K562 (cell line): ENCODE data around the gene RIMS3. TPM values are rescaled to one million over a fixed set of nuclear protein-coding genes. Genes with fewer than 3 reads are reported as not detected.
A peak's percentile ranks its signal among the peaks of the same experiment; 100 is the strongest.

ENCODE experiments used
- EHMT2 ChIP-seq: fragments of 450-650 bp; IDR thresholded peaks from 2 replicates; pipeline ENCODE4 v1.6.1; 2018; ENCODE audit warnings: antibody characterized with exemption
- ETV1 ChIP-seq: fragments of 450-650 bp; conservative IDR thresholded peaks from 2 replicates; pipeline ENCODE4 v1.6.1; 2016; ENCODE audit warnings: missing genetic modification characterization, control low read depth, low read depth, missing compliant biosample characterization
- GATA2 ChIP-seq: sonication (generic); formaldehyde crosslinking; IDR thresholded peaks from 2 replicates; pipeline ENCODE4 v1.4.0; 2020; ENCODE audit warnings: mild to moderate bottlenecking, missing genetic modification reagents
- HEY1 ChIP-seq: fragments of 250-450 bp; sonication (Bioruptor Pico); IDR thresholded peaks from 2 replicates; pipeline ENCODE4 v1.5.0; 2020; ENCODE audit warnings: mild to moderate bottlenecking, moderate library complexity, borderline replicate concordance
- JUND ChIP-seq, 2 experiments: IDR thresholded peaks; 2 replicates in 1 of 2; 3 replicates in 1 of 2; pipeline ENCODE4 v1.6.1; 2011; ENCODE audit warnings: borderline replicate concordance in 2 of 2, low read depth in 2 of 2, low read length in 2 of 2, improper control_type of control experiment in 1 of 2, missing biosample characterization in 1 of 2, missing genetic modification characterization in 1 of 2, missing genetic modification reagents in 1 of 2
- MAFF ChIP-seq: IDR thresholded peaks from 2 replicates; pipeline ENCODE4 v1.6.1; 2012; ENCODE audit warnings: low read length, improper control_type of control experiment
- MTA3 ChIP-seq: fragments of 450-650 bp; formaldehyde crosslinking; IDR thresholded peaks from 2 replicates; pipeline ENCODE4 v1.6.1; 2017; ENCODE audit warnings: mild to moderate bottlenecking, borderline replicate concordance
- PHF21A ChIP-seq: fragments of 450-650 bp; IDR thresholded peaks from 2 replicates; pipeline ENCODE4 v1.6.1; 2017; ENCODE audit warnings: low read depth, borderline replicate concordance
- PURB ChIP-seq: sonication (generic); formaldehyde crosslinking; IDR thresholded peaks from 2 replicates; pipeline ENCODE4 v1.9.0; 2021; ENCODE audit warnings: low read depth, mild to moderate bottlenecking, missing genetic modification reagents
- SMARCC2 ChIP-seq: fragments of 450-650 bp; IDR thresholded peaks from 2 replicates; pipeline ENCODE4 v1.6.1; 2017; ENCODE audit warnings: antibody characterized with exemption, moderate library complexity, mild to moderate bottlenecking, low read depth
- SMARCE1 ChIP-seq: fragments of 450-650 bp; IDR thresholded peaks from 2 replicates; pipeline ENCODE4 v1.7.1; 2016; ENCODE audit warnings: mild to moderate bottlenecking
- SP1 ChIP-seq: sonication (generic); formaldehyde crosslinking; IDR thresholded peaks from 2 replicates; pipeline ENCODE4 v1.8.1; 2022; ENCODE audit warnings: mild to moderate bottlenecking, missing genetic modification reagents
- TOE1 ChIP-seq, 2 experiments: fragments of 450-650 bp in 1 of 2; sonication (generic) in 1 of 2; formaldehyde crosslinking in 1 of 2; IDR thresholded peaks; 2 replicates each; pipeline versions ENCODE4 v1.7.1 to v1.8.0; 2016 to 2022; ENCODE audit warnings: borderline replicate concordance in 2 of 2, mild to moderate bottlenecking in 2 of 2, antibody characterized with exemption in 1 of 2, inconsistent platforms in 1 of 2, low read depth in 1 of 2, missing genetic modification reagents in 1 of 2, moderate library complexity in 1 of 2
- ZFX ChIP-seq: sonication (generic); formaldehyde crosslinking; IDR thresholded peaks from 2 replicates; pipeline ENCODE4 v1.8.0; 2022; ENCODE audit warnings: mild to moderate bottlenecking, missing genetic modification reagents, moderate library complexity
- ZKSCAN8 ChIP-seq: fragments of 200-800 bp; sonication (Bioruptor generic); IDR thresholded peaks from 2 replicates; pipeline ENCODE4 v1.6.1; 2016; ENCODE audit warnings: missing genetic modification characterization, missing compliant biosample characterization
- polyA plus RNA-seq, 8 experiments: library from polyadenylated mRNA; depleted of rRNA in 4 of 8; stranded (reverse) in 5 of 8; unstranded in 3 of 8; fragments of >200 nt; fragmentation: Nextera tagmentation in 2 of 8; fragmentation: Illumina TruSeq in 1 of 8; extraction: Ambion mirVana in 2 of 8; extraction: Trizol in 1 of 8; gene quantifications; 2 replicates each; pipeline versions ENCODE4 v1.2.1 to v1.2.3, GENCODE V29; 2011 to 2014; ENCODE audit warnings: inconsistent platforms in 1 of 8, missing spikeins in 1 of 8
- total RNA-seq, 7 experiments: library from RNA; depleted of rRNA in 6 of 7; stranded (reverse); fragments of >200 nt in 6 of 7; fragmentation: Illumina TruSeq in 2 of 7; extraction: Trizol in 2 of 7; gene quantifications; 2 replicates each; pipeline versions ENCODE4 v1.2.1 to v1.2.3, GENCODE V29; 2011 to 2021; ENCODE audit warnings: low replicate concordance in 1 of 7
- TF ChIP-seq, protein P1 (sequence below): fragments of 450-650 bp; IDR thresholded peaks from 2 replicates; pipeline ENCODE4 v1.6.1; 2018; ENCODE audit not compliant: partially characterized antibody
- TF ChIP-seq, protein P2 (sequence below): fragments of 450-650 bp; formaldehyde crosslinking; IDR thresholded peaks from 2 replicates; pipeline ENCODE4 v1.4.0; 2020; ENCODE audit warnings: mild to moderate bottlenecking, moderate library complexity
- TF ChIP-seq, protein P3 (sequence below): sonication (generic); formaldehyde crosslinking; IDR thresholded peaks from 2 replicates; pipeline ENCODE4 v1.8.1; 2023; ENCODE audit warnings: mild to moderate bottlenecking, missing genetic modification reagents

The RIMS3 gene
- total and polyA plus RNA-seq, 9 of the 15 experiments (the other 6 are each of a cell fraction or from before 2014, with no cell fraction given) = 0.06 to 1.2 (median 0.59) TPM

DNA sequence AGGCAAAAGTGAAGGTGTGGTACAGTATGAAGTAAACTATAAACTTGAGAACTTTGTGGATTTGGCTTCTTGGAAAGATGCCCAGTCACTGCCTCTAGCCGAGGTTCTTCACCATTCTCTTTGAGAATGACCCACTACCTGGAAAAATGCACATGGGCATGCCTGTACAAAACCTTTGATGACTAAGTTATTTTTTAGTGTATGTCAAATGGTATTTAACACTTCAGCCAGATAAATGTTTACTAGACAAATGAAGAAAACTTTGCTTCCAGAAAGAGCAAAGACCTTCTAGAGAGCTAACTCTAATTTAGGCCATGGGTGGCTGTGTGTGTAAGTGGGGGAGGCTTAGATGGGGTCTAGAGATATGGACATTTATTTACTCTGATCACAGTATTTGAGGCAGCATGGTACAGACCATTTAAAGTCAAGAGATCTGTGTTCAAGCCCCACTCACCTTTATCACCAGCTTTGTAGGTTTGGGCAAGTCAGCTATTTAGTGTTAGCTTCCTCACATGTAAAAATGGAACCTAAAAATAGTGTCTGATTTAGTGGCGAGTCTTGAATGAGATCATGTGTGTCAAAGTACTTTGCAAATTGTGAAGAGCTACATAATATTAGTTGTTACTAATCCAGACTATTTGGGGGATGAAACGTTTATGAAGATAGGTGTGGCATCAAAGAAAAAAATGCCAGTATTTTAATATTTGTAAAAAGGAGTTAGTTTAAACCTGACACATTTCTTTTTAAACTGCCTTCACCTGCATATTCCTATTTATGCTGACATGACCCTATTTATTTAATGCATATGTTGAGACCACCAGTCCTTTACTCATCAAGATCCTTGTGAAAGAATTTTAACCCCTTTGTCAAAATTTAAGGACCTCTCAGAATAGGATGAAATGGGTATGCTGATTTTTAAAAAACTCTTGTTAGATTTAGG is 46.3 kb upstream of the RIMS3 start (continued):
- TF ChIP-seq, protein P1, sequence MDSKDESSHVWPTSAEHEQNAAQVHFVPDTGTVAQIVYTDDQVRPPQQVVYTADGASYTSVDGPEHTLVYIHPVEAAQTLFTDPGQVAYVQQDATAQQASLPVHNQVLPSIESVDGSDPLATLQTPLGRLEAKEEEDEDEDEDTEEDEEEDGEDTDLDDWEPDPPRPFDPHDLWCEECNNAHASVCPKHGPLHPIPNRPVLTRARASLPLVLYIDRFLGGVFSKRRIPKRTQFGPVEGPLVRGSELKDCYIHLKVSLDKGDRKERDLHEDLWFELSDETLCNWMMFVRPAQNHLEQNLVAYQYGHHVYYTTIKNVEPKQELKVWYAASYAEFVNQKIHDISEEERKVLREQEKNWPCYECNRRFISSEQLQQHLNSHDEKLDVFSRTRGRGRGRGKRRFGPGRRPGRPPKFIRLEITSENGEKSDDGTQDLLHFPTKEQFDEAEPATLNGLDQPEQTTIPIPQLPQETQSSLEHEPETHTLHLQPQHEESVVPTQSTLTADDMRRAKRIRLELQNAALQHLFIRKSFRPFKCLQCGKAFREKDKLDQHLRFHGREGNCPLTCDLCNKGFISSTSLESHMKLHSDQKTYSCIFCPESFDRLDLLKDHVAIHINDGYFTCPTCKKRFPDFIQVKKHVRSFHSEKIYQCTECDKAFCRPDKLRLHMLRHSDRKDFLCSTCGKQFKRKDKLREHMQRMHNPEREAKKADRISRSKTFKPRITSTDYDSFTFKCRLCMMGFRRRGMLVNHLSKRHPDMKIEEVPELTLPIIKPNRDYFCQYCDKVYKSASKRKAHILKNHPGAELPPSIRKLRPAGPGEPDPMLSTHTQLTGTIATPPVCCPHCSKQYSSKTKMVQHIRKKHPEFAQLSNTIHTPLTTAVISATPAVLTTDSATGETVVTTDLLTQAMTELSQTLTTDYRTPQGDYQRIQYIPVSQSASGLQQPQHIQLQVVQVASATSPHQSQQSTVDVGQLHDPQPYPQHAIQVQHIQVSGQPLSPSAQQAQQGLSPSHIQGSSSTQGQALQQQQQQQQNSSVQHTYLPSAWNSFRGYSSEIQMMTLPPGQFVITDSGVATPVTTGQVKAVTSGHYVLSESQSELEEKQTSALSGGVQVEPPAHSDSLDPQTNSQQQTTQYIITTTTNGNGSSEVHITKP = peak; percentile 48
- TF ChIP-seq SP1 (no peak), ZKSCAN8 (CRISPR knock-in tag) (no peak), TOE1 (IDR thresholded peaks at IDR 0.05; ENCODE audit: borderline replicate concordance) (no peak), TOE1 (CRISPR knock-in tag; IDR thresholded peaks at IDR 0.05; ENCODE audit: borderline replicate concordance, low read depth) (no peak), EHMT2 (0 out of 2 replicates have a peak, but pooled peaks have one; percentile 52), MTA3 (0 out of 2 replicates have a peak, but pooled peaks have one; percentile 35), PHF21A (no peak), JUND (IDR thresholded peaks at IDR 0.05; ENCODE audit: borderline replicate concordance, low read depth, low read length) (peak; percentile 15; the same call in 1 of the 2 replicates), JUND (tag; IDR thresholded peaks at IDR 0.05; ENCODE audit: borderline replicate concordance, low read depth, low read length) (peak; percentile 44; the same call in 2 of the 3 replicates), SMARCC2 (peak; percentile 52), SMARCE1 (peak; percentile 77), MAFF (peak; percentile 76), GATA2 (CRISPR knock-in tag) (peak; percentile 55), PURB (no peak), HEY1 (CRISPR knock-in tag) (peak; percentile 19; the same call in 1 of the 2 replicates), ETV1 (no peak), ZFX (CRISPR knock-in tag) (peak; percentile 56)
- TF ChIP-seq, protein P2, sequence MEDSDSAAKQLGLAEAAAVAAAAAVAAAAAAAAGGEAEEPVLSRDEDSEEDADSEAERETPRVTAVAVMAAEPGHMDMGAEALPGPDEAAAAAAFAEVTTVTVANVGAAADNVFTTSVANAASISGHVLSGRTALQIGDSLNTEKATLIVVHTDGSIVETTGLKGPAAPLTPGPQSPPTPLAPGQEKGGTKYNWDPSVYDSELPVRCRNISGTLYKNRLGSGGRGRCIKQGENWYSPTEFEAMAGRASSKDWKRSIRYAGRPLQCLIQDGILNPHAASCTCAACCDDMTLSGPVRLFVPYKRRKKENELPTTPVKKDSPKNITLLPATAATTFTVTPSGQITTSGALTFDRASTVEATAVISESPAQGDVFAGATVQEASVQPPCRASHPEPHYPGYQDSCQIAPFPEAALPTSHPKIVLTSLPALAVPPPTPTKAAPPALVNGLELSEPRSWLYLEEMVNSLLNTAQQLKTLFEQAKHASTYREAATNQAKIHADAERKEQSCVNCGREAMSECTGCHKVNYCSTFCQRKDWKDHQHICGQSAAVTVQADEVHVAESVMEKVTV (CRISPR knock-in tag) = no peak
- TF ChIP-seq, protein P3, sequence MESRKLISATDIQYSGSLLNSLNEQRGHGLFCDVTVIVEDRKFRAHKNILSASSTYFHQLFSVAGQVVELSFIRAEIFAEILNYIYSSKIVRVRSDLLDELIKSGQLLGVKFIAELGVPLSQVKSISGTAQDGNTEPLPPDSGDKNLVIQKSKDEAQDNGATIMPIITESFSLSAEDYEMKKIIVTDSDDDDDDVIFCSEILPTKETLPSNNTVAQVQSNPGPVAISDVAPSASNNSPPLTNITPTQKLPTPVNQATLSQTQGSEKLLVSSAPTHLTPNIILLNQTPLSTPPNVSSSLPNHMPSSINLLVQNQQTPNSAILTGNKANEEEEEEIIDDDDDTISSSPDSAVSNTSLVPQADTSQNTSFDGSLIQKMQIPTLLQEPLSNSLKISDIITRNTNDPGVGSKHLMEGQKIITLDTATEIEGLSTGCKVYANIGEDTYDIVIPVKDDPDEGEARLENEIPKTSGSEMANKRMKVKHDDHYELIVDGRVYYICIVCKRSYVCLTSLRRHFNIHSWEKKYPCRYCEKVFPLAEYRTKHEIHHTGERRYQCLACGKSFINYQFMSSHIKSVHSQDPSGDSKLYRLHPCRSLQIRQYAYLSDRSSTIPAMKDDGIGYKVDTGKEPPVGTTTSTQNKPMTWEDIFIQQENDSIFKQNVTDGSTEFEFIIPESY (CRISPR knock-in tag) = 0 out of 2 replicates have a peak, but pooled peaks have one; percentile 33
